A673 (cell line): ENCODE results near the gene C11orf68. TPM values are rescaled to one million over a fixed set of nuclear protein-coding genes. Genes with fewer than 3 reads are reported as not detected.

Experiments used
- BruUV-seq: library from RNA; stranded (reverse); fragments of 400-500 nt; replicated peaks from 2 replicates; lab custom pipeline; 2021; lab: Mats Ljungman, UMichigan
- CTCF ChIA-PET: fragments of 300-600 bp; sonication (Branson Sonifier 250); formaldehyde crosslinking; loops from one replicate; lab custom pipeline; 2022; ENCODE audit warnings: antibody characterized with exemption; lab: Charles Lee
- POLR2A ChIA-PET: fragments of 300-600 bp; sonication (Branson Sonifier 250); formaldehyde crosslinking; loops from one replicate; lab custom pipeline; 2022; ENCODE audit warnings: antibody characterized with exemption; ENCODE audit not compliant: low non-redundant PET; lab: Charles Lee
- DNase-seq: peaks from one replicate; pipeline ENCODE4 v3.0.0-alpha.2; 2015; ENCODE audit warnings: low spot score
- H3K27ac ChIP-seq: fragments of 200-600 bp; sonication (generic); 2 replicates; pipeline ENCODE4 v1.5.1; 2016; ENCODE audit warnings: mixed run types, low read depth, mild to moderate bottlenecking, mixed read lengths, antibody characterized with exemption, low read length; ENCODE audit not compliant: poor library complexity, severe bottlenecking
- H3K27me3 ChIP-seq: fragments of 200-600 bp; sonication (generic); replicated peaks from 2 replicates; pipeline ENCODE4 v1.6.1; 2017; ENCODE audit warnings: mixed run types, low read depth, mild to moderate bottlenecking, mixed read lengths, antibody characterized with exemption, low read length; ENCODE audit not compliant: insufficient read depth, poor library complexity
- H3K36me3 ChIP-seq: fragments of 200-600 bp; sonication (generic); 2 replicates; pipeline ENCODE4 v1.6.1; 2016; ENCODE audit warnings: mixed run types, mild to moderate bottlenecking, mixed read lengths, antibody characterized with exemption, low read length; ENCODE audit not compliant: insufficient read depth, poor library complexity, severe bottlenecking
- H3K4me1 ChIP-seq: fragments of 200-600 bp; sonication (generic); 2 replicates; pipeline ENCODE4 v1.6.1; 2017; ENCODE audit warnings: mixed run types, mild to moderate bottlenecking, mixed read lengths, antibody characterized with exemption, low read length; ENCODE audit not compliant: insufficient read depth, poor library complexity, severe bottlenecking
- H3K4me3 ChIP-seq: fragments of 200-600 bp; sonication (generic); 2 replicates; pipeline ENCODE4 v1.5.1; 2016; ENCODE audit warnings: low read depth, mixed run types, mild to moderate bottlenecking, mixed read lengths, low read length; ENCODE audit not compliant: poor library complexity, severe bottlenecking
- H3K9me3 ChIP-seq: fragments of 200-600 bp; sonication (generic); 2 replicates; pipeline ENCODE4 v1.6.1; 2016; ENCODE audit warnings: mixed run types, low read depth, mild to moderate bottlenecking, mixed read lengths, antibody characterized with exemption, low read length; ENCODE audit not compliant: poor library complexity, severe bottlenecking
- EZH2 ChIP-seq: fragments of 200-600 bp; sonication (generic); IDR thresholded peaks from 2 replicates; pipeline ENCODE4 v1.6.1; 2017; ENCODE audit warnings: borderline replicate concordance, low read depth, mild to moderate bottlenecking, mixed read lengths, antibody characterized with exemption, low read length; ENCODE audit not compliant: poor library complexity, severe bottlenecking
- intact Hi-C: fragments of 100-400 bp; cut with micrococcal nuclease; formaldehyde crosslinking; loops from one replicate; pipeline ENCODE4 v1.10.0; 2022; ENCODE audit not compliant: unreplicated experiment
- total RNA-seq: library from RNA; stranded (reverse); gene quantifications from 2 replicates; pipeline ENCODE4 v1.2.3, GENCODE V29; 2021
- TF ChIP-seq, protein P1 (sequence below): fragments of 300-800, 200-600 bp; sonication (generic); conservative IDR thresholded peaks from 2 replicates; pipeline ENCODE4 v1.5.1; 2017; ENCODE audit warnings: low read depth, mild to moderate bottlenecking, antibody characterized with exemption, low read length, moderate library complexity, mixed read lengths

The C11orf68 gene
- total RNA-seq, 1 experiment from 2014 or later, result 22.4 TPM

DNA sequence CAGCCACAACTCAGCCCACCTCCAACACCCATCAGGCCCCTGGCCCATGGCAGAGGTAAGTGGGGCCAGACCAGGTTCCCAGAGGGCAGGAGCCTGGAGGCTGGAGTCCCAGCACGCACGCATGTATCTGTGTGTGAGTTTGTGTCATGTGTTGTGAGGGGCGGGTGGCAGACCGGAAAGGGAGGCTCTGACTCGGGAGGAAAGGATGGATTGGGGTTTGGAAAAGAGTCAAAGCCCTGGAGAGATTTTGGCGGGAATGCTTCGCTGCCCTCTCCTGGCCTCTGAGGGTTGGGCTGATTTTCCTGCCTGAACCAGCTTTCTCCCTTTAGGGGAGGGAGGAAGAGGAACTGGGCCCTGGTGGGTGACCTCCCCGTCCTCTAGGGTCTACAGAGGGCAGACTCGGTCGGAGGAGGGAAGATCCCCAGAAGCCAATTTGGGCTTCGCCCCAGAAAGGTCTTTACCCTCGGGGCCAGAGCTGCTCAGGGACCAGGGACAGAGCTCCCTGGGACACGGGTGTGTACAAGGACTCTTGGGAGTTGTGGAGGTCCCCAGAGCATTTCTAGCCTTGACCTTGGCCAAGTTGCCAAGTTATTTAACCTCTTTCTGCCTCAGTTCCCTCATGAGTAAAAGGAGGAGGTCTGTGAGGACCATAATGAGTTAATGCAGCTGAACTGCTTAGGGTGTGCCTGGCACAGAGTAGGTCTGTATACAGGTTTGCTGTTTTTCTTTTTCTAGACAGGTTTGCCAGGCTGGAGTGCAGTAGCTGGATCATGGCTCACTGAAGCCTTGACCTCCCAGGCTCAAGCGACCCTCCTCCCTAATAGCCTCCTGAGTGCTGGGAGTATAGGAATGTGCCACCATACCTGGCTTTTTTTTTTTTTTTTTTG is 6.9 kb downstream of the C11orf68 start:
- no TSS peak for BruUV-seq
- intact Hi-C loops, result no loop called here
- no peak for TF ChIP-seq EZH2
- TF ChIP-seq, protein P1, sequence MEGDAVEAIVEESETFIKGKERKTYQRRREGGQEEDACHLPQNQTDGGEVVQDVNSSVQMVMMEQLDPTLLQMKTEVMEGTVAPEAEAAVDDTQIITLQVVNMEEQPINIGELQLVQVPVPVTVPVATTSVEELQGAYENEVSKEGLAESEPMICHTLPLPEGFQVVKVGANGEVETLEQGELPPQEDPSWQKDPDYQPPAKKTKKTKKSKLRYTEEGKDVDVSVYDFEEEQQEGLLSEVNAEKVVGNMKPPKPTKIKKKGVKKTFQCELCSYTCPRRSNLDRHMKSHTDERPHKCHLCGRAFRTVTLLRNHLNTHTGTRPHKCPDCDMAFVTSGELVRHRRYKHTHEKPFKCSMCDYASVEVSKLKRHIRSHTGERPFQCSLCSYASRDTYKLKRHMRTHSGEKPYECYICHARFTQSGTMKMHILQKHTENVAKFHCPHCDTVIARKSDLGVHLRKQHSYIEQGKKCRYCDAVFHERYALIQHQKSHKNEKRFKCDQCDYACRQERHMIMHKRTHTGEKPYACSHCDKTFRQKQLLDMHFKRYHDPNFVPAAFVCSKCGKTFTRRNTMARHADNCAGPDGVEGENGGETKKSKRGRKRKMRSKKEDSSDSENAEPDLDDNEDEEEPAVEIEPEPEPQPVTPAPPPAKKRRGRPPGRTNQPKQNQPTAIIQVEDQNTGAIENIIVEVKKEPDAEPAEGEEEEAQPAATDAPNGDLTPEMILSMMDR, result peak; percentile 63
- CTCF ChIA-PET, result interaction anchor here (0.6 to 2.9 kb wide), 4 partner anchors 24 to 374 kb away, joined by 3 to 31 read pairs (median 8); partner anchors contain the start of gene FIBP
- H3K9me3 ChIP-seq, result no peaks in the 10 kb centered on the region
- H3K27ac ChIP-seq, result peak overlapping the region; percentile 53
- peak; percentile 90 for DNase-seq
- POLR2A ChIA-PET, result no interaction called here
- no peak overlapping the region for H3K4me3 ChIP-seq
- H3K36me3 ChIP-seq, result no peaks in the 10 kb centered on the region
- H3K27me3 ChIP-seq, result no peaks in the 10 kb centered on the region
- peaks cover 34% of the 10 kb centered on the region for H3K4me1 ChIP-seq

DNA sequence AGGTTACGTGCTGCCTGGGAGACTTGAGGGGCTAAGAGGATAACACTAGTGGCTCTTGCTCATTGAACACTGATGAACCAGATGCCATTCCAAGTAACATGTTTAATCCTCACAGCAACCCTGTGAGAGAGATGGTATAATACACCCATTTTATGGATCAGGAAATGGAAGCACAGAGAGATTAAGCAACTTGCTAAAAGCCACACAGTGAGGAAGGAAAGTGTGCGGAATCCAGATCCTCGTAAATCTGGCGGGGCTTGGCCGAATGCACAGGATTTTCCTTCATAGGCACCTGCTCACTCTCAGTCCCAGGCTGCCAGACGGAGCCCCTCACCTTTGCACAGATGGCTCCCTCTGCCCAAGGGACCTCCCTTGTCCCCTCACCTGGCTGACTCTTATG is 11.0 kb downstream of the C11orf68 start:
- no peak for DNase-seq
- H3K9me3 ChIP-seq, result no peaks in the 10 kb centered on the region
- no peak for TF ChIP-seq EZH2
- TF ChIP-seq, protein P1, result no peak
- POLR2A ChIA-PET, result no interaction called here
- H3K27me3 ChIP-seq, result no peaks in the 10 kb centered on the region
- no peaks in the 10 kb centered on the region for H3K36me3 ChIP-seq
- CTCF ChIA-PET, result no interaction called here
- no peak overlapping the region for H3K27ac ChIP-seq
- intact Hi-C loops, result no loop called here
- H3K4me3 ChIP-seq, result no peak overlapping the region
- H3K4me1 ChIP-seq, result peaks cover 13% of the 10 kb centered on the region
- no TSS peak for BruUV-seq

DNA sequence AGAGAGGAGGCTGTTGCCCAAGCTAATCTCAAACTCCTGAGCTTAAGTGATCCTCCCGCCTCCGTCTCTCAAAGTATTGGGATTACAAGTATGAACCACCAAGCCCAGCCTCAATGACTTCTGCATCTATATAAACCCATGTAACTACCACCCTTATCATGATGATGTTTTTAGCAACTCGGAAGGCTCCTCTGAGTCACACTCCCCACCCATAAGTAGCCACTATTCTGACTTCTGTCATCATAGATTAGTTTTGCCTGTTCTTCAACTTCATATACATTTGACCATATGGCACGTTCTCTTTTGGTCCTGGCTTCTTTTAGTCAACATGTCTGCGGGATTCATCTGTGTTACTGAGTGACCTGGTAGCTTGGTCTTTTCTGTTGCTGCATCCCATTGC is 12.3 kb downstream of the C11orf68 start:
- TF ChIP-seq, protein P1, result no peak
- no peak for TF ChIP-seq EZH2
- CTCF ChIA-PET, result no interaction called here
- Histone ChIP-seq H3K4me1 (peaks cover 6% of the 10 kb centered on the region), H3K36me3 (no peaks in the 10 kb centered on the region), H3K27ac (no peak overlapping the region), H3K27me3 (no peaks in the 10 kb centered on the region), H3K4me3 (no peak overlapping the region), H3K9me3 (no peaks in the 10 kb centered on the region)
- intact Hi-C loops, result no loop called here
- no peak for DNase-seq
- BruUV-seq, result no TSS peak
- POLR2A ChIA-PET, result no interaction called here
